OCI-LY7 (cell line): ENCODE data around the gene ZBTB20.

ENCODE experiments used
- EZH2phosphoT487 ChIP-seq: fragments of 200-600 bp; sonication (generic); IDR thresholded peaks from 2 replicates; pipeline ENCODE4 v1.6.1; 2018; ENCODE audit warnings: low read depth, borderline replicate concordance, mild to moderate bottlenecking, mixed run types, antibody characterized with exemption, low read length, moderate library complexity, mixed read lengths
- TF ChIP-seq, protein P1 (sequence below): fragments of 200-600 bp; sonication (generic); conservative IDR thresholded peaks from 2 replicates; pipeline ENCODE4 v1.5.1; 2014; ENCODE audit warnings: mild to moderate bottlenecking, antibody characterized with exemption, low read length, moderate library complexity, mixed read lengths

- no peak for TF ChIP-seq EZH2phosphoT487
- TF ChIP-seq, protein P1, sequence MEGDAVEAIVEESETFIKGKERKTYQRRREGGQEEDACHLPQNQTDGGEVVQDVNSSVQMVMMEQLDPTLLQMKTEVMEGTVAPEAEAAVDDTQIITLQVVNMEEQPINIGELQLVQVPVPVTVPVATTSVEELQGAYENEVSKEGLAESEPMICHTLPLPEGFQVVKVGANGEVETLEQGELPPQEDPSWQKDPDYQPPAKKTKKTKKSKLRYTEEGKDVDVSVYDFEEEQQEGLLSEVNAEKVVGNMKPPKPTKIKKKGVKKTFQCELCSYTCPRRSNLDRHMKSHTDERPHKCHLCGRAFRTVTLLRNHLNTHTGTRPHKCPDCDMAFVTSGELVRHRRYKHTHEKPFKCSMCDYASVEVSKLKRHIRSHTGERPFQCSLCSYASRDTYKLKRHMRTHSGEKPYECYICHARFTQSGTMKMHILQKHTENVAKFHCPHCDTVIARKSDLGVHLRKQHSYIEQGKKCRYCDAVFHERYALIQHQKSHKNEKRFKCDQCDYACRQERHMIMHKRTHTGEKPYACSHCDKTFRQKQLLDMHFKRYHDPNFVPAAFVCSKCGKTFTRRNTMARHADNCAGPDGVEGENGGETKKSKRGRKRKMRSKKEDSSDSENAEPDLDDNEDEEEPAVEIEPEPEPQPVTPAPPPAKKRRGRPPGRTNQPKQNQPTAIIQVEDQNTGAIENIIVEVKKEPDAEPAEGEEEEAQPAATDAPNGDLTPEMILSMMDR = no peak
Measured at GRCh38 chr3:114510201-114510600, 636.9 kb downstream of the ZBTB20 start.
